ENCODE measurements around the gene TRDN.
"Not testable (repeated sequence)": the region's sequence is repeated elsewhere in the genome, so short reads cannot be mapped to it uniquely, and the experiment has no call there.

TRDN gene

GRCh38 chr6:123454448-123454847 lies 182.3 kb downstream of the TRDN start:
- TF ChIP-seq CTCF (conservative IDR thresholded peaks at IDR 0.05; ENCODE audit: low read depth, low read length), result no peak
- no peak overlapping the region for H3K4me3 ChIP-seq (ENCODE audit: low read length)
- no peak for DNase-seq (ENCODE audit: low read depth)

DNA sequence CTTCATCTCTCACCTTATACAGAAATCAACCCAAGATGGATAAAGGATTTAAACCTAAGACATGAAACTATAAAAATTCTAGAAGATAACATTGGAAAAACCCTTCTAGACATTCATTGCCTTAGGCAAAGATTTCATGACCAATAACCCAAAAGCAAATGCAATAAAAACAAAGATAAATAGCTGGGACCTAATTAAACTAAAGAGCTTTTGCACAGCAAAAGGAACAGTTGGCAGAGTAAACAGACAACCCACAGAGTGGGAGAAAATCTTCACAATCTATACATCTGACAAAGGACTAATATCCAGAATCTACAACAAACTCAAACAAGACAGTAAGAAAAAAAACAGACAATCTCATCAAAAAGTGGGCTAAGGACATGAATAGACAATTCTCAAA lies 183.7 kb downstream of the TRDN start:
- DNase-seq (ENCODE audit: low read depth); H3K4me3 ChIP-seq (ENCODE audit: low read length): not testable (repeated sequence)

DNA sequence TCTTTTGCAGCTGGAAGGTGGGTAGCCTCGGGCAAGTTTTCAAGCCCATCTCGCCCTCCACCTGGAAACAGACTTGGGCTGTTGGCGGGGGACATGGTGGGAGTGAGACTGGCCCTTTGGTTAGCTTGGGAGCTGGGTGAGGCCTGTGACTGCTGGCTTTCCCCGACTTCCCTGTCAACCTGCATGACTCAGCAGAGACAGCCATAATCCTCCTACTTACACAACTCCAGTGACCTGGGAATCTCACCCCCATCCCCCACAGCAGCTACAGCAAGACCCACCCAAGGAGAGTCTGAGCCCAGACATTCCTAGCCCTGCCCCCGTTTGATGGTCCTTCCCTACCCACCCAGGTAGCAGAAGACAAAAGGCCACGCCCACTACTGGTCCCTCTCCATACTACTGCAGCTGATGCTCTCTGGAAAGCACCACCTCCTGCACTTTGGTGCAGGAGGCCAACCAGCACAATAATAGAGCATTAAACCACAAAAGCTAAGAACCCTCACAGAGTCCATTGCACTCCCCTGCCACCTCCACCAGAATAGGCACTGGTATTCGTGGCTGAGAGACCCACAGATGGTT lies 188.4 kb downstream of the TRDN start:
- TF ChIP-seq CTCF (conservative IDR thresholded peaks at IDR 0.05; ENCODE audit: low read depth, low read length), result no peak
- H3K4me3 ChIP-seq (ENCODE audit: low read length), result no peak overlapping the region
- no peak for DNase-seq (ENCODE audit: low read depth)

GRCh38 chr6:123447315-123447937 lies 189.3 kb downstream of the TRDN start:
- no peak overlapping the region for H3K4me3 ChIP-seq (ENCODE audit: low read length)
- no peak for DNase-seq (ENCODE audit: low read depth)
- no peak for TF ChIP-seq CTCF (conservative IDR thresholded peaks at IDR 0.05; ENCODE audit: low read depth, low read length)

DNA sequence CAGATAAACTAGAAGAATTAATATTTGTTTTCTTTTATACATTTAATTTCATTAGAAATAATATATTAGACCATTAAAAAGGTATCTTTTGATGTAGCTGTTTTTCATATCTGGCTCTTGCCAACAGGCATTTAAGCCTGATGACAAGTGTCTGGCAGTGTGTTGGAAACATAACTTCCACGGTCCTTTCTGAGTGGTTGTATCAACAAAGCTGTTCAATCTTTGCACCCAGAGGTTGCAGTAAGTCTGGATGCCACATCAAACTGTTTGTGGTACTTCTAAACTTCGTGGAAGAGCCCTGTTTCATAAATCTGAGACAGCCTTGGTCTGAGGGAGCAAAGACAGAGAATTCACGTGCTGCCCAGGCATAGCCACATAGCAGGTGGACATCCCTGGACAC lies 197.4 kb downstream of the TRDN start:
- H3K4me3 ChIP-seq (ENCODE audit: low read length), result no peak overlapping the region
- no peak for TF ChIP-seq CTCF (conservative IDR thresholded peaks at IDR 0.05; ENCODE audit: low read depth, low read length)
- DNase-seq (ENCODE audit: low read depth), result no peak

DNA sequence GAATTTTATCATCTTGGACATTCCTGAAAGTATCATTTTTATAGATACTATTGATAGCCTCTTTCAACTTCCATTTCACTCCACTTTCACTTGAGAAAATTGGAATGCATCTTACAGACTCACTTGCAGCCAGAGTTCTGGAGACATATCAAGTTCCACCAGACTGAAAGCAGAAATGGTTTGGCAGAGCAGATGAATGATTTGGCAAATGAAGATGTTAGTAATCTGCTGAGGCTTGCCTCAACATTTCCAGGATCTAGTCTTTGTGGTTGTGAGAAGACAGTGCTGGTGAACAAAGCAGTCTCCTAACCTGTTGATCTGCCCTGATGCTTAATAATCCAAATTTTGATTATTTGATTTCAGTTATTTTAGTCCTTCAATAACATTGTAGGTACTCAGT lies 202.6 kb downstream of the TRDN start:
- TF ChIP-seq CTCF (conservative IDR thresholded peaks at IDR 0.05; ENCODE audit: low read depth, low read length), result no peak

DNA sequence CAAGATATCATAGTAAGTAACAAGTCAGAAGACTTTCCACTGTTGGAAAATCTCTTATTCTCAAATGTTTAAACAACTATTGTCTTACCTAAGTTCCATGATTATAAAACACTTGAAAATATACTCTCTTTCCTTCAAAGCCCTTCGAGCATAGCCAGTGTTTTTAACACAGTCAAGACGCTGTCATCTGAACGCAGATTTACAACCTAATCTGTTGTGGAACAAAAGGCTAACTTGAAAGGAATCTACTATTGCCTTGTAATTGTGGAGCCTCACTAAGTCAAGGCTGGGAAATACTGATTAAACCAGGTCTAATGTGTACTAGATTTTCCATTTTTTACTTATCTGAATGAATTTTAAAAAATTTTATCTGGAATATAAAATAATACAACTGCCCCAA lies 205.8 kb downstream of the TRDN start:
- H3K4me3 ChIP-seq (ENCODE audit: low read length), result no peak overlapping the region
- no peak for TF ChIP-seq CTCF (conservative IDR thresholded peaks at IDR 0.05; ENCODE audit: low read depth, low read length)
- no peak for DNase-seq (ENCODE audit: low read depth)

More for the DNA sequence above, 202.6 kb downstream of the TRDN start:
- no peak overlapping the region for H3K4me3 ChIP-seq (ENCODE audit: low read length)
- DNase-seq (ENCODE audit: low read depth), result no peak
